HK-2 (cell line): Measurements from ENCODE around the gene LGR5.
"Not testable (repeated sequence)": the region's sequence is repeated elsewhere in the genome, so short reads cannot be mapped to it uniquely, and the experiment has no call there.

Experiments used
- DNase-seq: peaks from one replicate; pipeline ENCODE4 v3.0.0-alpha.2; 2018; ENCODE audit not compliant: unreplicated experiment

LGR5 gene

GRCh38 chr12:71474791-71475190 lies 35.2 kb downstream of the LGR5 start:
- DNase-seq, result no peak

- no peak for DNase-seq
Observed at GRCh38 chr12:71475280-71475679, 35.7 kb downstream of the LGR5 start.

- no peak for DNase-seq
Observed at GRCh38 chr12:71476513-71476912, 36.9 kb downstream of the LGR5 start.

- DNase-seq, result no peak
Observed at GRCh38 chr12:71477609-71478008, 38.0 kb downstream of the LGR5 start.

GRCh38 chr12:71478270-71478669 lies 38.7 kb downstream of the LGR5 start:
- no peak for DNase-seq

GRCh38 chr12:71484272-71484905 lies 44.8 kb downstream of the LGR5 start:
- DNase-seq, result no peak

- not testable (repeated sequence) for DNase-seq
Observed at GRCh38 chr12:71490844-71491243, 51.2 kb downstream of the LGR5 start.

GRCh38 chr12:71492604-71493003 lies 53.0 kb downstream of the LGR5 start:
- DNase-seq, result no peak

- DNase-seq, result no peak
Observed at GRCh38 chr12:71499834-71500233, 60.2 kb downstream of the LGR5 start.

GRCh38 chr12:71503579-71504391 lies 64.2 kb downstream of the LGR5 start:
- DNase-seq, result no peak

- DNase-seq, result no peak
Observed at GRCh38 chr12:71504476-71504875, 64.9 kb downstream of the LGR5 start.

- DNase-seq, result no peak
Observed at GRCh38 chr12:71509705-71510104, 70.1 kb downstream of the LGR5 start.

- DNase-seq, result no peak
Observed at GRCh38 chr12:71517145-71517846, 77.7 kb downstream of the LGR5 start.

GRCh38 chr12:71521125-71521524 lies 81.5 kb downstream of the LGR5 start:
- DNase-seq, result no peak

- no peak for DNase-seq
Observed at GRCh38 chr12:71524626-71525025, 85.0 kb downstream of the LGR5 start.

GRCh38 chr12:71533703-71534102 lies 94.1 kb downstream of the LGR5 start:
- DNase-seq, result no peak

GRCh38 chr12:71536279-71536938 lies 96.8 kb downstream of the LGR5 start:
- DNase-seq, result no peak

GRCh38 chr12:71536939-71537622 lies 97.5 kb downstream of the LGR5 start:
- DNase-seq, result no peak

- no peak for DNase-seq
Observed at GRCh38 chr12:71538807-71539206, 99.2 kb downstream of the LGR5 start.

GRCh38 chr12:71541583-71541982 lies 102.0 kb downstream of the LGR5 start:
- DNase-seq, result no peak

GRCh38 chr12:71546322-71546861 lies 106.8 kb downstream of the LGR5 start:
- no peak for DNase-seq
